ENCODE measurements around the gene HS3ST6.
A peak's percentile ranks its signal among the peaks of the same experiment; 100 is the strongest.
"Not testable (repeated sequence)": the region's sequence is repeated elsewhere in the genome, so short reads cannot be mapped to it uniquely, and the experiment has no call there.

Gene HS3ST6

DNA sequence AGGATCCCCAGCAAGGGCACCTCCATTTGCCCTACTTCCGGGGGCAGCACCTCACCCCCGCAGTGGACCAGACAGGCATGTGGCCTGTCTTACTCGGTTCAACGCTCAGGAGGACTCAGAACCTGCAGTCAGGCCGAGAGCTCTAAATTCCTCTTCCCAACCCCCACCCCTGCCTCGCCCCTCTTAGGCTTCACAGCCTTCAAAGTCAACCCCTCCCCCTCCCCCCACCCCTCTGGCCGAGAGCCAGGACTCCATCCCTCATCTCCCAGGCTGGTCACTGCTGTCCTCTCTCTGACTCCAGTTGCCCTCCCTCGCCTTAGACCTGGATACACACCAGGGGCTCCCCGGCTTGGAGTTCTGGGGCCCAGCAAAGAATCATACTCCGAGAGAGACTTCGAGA lies 8.1 kb upstream of the HS3ST6 start:
- peak; percentile 56 for DNase-seq (ENCODE audit: low read depth, low spot score)

DNA sequence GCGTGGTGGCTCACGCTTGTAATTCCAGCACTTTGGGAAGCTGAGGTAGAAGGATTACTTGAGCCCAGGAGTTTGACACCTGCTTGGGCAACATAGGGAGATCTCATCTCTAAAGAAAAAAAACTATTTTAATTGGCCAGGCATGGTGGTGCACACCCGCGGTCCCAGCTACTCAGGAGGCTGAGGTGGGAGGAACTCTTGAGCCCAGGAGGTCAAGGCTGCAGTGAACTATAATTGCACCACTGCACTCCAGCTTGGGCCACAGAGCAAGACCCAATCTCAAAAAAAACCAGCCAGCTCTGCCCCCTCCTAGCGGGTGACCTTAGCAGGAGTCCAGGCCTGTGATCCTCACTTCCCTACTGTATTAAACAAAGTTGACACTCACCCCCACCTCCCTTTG lies 5.9 kb upstream of the HS3ST6 start:
- no peak for DNase-seq (ENCODE audit: low read depth, low spot score)

DNA sequence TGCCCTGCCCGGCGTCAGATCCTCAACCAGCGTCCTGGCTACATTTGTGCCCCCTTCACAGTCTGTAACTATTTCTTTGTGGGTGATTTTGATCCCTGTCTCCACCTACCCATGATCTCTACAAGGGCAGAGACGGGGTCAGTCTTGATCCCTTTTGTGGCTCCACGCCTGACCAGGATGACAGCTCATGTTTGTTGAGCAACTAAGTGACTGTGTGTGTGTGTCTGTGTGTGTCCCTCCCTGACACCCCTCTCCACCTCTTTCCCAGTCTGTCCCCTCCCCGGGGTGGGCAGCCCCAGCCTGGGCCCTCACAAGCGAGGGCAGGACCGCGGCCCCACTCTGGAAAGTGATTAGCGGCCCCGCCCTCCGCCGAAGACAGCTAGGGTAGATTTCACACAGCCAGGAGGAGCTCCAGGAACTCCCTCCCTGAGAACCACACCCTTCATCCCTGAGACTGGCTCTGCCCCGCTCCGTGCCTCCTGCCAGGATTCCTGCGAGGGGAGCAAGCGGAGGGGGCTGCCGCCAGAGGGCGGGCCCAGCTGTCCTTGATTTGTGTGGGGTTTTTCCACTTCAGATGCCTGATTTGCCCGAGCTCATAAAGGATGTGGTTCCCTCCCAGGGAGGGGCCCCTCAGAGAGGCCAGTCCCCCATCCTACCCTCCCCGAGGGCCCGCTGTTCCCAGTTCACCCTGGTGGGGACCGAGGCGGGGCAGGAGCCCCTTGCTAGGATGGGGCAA lies 5.3 kb upstream of the HS3ST6 start:
- DNase-seq (ENCODE audit: low read depth, low spot score), result peak; percentile 88

DNA sequence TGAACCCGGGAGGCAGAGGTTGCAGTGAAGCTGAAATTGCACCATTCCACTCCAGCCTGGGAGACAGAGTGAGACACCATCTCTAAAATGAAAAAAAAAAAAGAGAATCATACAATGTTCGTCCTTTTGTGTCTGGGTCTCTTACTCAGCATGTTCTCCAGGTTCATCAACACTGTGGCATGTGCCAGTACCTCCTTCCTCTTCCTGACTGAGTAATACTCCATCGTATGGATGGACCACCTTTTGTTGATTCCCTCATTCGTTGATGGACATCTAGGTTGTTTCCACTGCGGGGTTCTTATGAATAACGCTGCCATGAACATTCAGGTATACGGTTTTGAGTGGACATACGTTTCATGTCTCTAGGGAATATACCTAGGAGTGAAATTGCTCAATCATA lies 4.1 kb upstream of the HS3ST6 start:
- no peak for DNase-seq (ENCODE audit: low read depth, low spot score)

DNA sequence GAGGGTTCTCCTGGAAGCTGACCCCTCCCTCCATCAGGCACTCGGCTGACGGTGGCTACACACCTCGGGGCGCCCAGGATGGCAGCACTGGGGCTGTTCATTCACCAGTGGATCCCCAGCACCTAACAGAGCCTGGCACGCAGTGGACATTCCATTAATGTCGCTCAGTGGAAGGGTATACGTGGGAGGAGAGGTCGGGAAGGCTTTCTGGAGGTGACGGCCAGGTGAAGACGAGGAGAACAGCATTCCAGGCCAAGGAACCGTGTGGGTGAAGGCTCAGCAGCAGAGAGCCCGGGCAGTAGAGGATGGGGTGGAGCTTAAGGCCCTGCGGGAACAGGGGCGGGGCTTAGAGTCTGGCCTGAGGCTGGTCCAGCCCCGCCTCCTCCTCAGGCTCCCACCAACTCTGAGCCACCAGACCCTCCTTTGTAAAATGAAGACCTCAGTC lies 2.5 kb upstream of the HS3ST6 start:
- peak; percentile 85 for DNase-seq (ENCODE audit: low read depth, low spot score)

DNA sequence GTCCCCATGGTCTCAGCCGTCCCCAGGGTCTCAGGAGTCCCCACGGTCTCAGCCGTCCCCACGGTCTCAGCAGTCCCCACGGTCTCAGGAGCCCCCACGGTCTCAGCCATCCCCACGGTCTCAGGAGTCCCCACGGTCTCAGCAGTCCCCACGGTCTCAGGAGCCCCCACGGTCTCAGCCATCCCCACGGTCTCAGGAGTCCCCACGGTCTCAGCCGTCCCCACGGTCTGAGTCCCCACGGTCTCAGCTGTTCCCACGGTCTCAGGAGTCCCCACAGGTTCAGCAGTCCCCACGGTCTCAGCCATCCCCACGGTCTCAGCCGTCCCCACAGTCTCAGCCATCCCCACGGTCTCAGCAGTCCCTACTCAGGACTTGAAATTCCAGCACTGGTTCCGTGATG lies 1.9 kb upstream of the HS3ST6 start:
- not testable (repeated sequence) for DNase-seq (ENCODE audit: low read depth, low spot score)

DNA sequence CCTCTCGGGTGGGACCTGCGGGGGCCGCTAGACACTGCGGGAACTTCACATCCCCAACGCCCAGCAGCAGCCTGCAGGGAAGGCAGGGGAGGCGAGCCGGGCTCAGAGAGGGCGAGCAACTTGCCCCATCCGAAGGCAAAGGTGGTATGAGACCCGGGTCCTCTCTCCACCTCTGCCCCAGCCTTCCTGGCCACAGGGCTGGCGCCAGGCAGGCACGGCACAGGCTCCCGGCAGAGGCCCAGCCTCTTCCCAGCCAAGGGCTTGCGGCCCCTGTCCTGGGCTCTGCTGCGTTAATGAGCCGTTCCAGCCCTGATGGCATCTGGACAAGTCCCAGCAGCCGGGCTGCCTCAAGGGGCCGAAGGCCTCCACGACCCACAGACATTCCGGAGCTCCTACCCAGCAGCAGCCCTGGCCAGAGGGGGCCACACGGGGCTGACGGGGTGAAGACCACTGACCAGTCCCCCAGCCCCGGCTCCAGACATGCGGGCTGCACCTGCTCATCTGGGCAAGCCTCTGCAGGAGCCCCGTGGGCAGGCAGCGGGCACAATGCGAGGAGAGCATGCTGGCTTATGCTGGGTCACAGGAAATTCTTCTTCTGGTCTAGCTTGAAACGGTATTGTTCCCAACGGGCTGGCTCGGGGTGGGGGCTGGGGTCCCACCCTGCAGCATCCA lies 1.2 kb upstream of the HS3ST6 start:
- DNase-seq (ENCODE audit: low read depth, low spot score), result peak; percentile 64

DNA sequence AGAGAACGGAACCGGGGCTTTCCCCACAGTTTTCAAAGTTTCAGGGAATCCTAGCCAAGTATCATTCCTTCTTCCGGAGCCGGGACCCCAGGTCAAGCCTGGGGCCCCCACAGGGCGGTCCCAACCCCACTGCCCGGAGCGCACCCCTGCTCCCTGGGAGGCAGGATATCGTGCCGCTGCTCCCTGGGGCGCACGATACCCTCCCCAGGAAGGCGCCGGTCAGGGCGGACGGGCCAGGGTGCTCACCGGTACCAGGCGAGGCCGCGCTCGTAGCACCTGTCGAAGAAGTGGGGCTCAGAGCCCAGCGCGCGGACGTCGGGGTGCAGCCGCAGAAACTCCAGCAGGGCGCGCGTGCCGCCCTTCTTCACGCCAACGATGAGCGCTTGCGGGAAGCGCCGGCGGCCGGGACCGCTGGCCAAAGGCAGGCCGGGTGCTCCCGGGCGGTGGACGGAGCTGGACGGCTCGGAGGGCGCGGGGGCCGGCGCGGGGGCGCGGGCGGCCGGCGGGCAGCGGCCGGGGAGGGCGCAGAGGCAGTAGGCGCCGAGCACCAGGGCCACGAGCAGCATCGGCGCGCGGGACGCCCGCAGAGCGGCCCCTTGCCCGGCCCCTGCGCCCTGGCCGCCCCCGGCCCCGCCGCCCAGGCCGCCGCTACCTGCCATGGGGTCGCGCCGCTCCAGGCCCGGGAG lies 407 bp downstream of the HS3ST6 start:
- no peak for DNase-seq (ENCODE audit: low read depth, low spot score)

DNA sequence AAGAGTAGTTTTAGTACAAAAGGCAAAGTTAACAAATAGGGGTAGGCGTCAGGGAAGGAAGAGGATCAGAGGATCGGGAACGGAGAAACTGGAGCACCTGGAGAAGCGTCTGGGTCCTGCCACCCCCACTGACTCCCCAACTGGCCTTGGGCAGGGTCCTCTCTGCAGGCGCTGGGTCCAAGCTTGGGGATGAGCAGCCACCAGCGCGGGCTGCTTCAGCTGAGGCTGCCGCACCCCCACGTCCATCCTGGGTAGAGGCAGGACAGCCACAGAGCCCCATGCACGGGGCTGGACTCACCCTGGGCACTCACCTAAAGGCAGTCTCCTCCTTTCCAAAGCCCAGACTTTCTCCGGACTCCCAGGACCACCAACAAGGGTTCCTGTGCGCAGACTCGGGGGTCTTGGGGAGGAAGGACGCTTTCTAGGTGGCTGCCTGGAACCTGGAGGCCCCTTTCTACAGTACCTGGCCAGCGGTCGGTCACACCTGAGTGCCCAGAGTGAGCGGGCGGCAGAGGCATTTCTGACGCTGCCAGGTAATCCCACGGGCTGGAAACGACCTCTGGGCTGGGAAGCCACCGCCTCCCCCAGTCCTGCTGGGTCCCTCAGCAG lies 1.1 kb downstream of the HS3ST6 start:
- DNase-seq (ENCODE audit: low read depth, low spot score), result no peak

DNA sequence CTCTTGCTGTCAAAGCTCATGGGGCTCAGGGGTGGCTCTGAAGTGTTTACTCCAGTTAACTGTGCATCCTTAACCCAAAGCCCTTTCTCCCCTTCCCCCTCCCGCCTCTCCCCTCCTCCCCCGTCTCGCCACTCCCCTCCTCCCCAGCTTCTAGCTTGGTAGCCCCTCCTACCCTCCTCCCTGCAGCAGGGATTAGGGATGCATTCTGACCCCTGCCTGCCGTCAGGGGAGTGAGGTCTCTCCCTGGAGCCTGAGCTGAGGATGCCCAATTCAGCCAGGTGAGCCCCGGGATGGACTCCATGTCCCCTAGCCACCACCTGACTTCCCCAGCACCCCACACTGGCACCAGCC lies 1.6 kb downstream of the HS3ST6 start:
- no peak for DNase-seq (ENCODE audit: low read depth, low spot score)

DNA sequence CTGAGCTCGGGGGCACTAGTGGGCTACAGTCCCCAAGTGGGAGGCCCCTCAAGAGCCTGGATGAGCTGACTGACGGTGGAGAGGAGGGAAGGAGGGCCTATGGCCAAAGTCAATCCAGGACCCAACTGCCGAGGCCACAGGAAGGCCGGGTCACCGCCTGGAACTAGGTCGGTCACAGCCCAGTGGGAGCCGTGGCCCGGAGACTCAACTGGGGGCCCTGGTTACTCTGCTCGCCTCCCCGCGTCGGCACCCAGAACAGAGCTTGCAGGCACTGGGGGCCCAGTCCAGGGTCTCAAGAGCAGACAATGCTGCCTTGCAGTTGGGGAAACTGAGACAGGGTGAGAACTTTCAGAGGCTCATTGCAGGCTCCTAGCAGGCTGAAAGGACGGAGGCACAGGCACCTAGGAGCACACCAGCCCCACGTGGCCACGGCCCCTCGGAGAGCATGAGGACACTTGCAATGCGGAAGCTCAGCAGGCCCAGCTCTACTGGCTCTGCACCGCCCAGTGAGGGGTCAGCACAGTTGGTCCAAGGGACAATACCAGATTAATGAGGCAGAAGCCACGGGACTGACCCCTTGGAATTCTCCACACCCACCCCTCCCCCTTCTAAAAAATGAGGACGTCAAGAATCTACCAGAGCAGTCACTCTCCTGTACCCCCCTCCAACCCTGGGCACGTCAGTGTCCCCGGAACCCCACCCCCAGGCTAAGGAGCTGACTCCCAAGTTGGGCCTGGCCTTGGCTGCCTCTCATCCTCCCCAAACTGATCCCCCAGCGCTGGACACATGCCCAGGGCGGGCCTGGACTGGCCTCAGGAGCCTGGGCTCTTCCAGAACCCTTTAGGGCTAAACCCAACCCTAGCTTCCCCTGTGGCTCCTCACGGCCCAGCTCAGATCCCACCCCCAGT lies 2.2 kb downstream of the HS3ST6 start:
- DNase-seq (ENCODE audit: low read depth, low spot score), result no peak

DNA sequence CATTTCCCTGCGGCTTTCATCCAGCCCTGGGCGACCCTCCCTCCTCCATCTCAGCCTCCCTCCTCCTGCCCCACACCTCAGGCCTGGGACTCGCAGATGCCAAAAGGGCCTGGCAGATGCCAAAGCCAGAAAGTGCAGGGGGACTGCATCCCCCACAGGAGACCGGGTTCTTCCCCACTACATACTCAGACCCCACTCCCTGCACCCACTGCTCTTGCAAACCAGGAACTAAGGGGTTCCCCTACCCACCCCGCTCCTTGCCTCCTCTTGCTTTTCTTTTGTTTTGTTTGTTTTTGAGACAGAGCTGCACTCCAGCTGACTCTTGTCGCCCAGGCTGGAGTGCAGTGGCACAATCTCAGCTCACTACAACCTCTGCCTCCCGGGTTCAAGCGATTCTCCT lies 3.2 kb downstream of the HS3ST6 start:
- DNase-seq (ENCODE audit: low read depth, low spot score), result no peak

DNA sequence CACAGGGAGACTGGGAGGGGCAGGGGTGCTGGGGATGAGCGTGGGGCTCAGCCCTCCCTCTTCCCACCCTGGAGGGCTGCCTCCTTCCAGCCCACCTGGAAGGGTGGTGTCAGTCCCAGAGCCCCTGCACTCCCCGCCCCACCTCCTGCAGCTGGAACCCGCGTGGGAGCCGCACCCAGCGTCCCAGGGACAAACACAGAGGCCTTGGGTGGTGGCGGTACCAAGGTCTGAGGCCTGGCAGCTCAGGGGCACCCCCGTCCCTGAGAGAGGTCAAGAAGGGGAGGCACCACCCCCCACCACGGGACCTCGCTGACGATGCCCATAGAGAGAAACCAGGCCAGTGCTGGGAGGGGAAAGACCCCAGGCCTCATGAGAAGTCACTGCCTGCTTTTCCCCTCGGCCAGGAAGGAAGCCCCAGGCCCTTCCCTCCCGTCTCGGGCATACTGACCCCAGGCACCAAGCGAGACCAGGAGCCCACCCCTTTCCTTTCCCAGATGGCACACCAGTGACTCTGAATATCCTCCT lies 4.1 kb downstream of the HS3ST6 start:
- no peak for DNase-seq (ENCODE audit: low read depth, low spot score)

DNA sequence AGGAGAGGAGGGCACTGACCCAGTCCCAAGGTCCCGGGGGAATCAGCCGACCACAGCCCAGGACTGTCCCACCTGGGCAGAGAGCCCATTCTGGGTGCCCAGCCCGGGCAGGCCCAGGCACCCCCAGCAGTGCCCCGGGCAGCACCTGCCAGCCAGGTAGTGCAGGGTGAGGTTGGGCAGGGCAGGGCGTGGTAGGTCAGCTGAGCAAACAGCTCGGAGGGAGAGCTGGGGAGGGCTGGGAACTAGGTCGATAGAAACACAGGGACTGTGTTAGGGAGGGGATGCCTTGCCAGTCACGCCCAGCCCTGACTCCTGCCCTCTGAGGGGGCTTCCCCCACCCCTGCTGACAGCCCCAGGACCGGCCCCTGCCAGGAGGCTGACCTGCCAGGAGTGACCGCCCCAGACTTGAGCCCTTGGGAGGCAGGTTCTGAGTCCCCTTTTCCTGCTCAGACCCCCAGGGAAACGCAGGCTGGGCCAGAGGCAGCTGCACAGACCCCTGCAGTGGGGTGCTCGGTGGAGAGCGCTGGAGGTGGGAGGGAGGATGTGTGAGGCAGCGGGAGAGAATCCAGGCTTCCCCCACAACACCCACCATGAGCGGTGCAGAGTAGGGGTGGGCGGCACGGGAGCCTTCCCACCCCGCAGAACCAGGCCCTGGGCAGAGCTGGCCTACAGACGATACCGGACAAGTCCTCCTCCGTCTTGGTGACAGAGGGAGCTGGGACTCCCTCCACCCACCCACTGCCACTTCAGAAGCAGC lies 4.7 kb downstream of the HS3ST6 start:
- DNase-seq (ENCODE audit: low read depth, low spot score), result no peak

DNA sequence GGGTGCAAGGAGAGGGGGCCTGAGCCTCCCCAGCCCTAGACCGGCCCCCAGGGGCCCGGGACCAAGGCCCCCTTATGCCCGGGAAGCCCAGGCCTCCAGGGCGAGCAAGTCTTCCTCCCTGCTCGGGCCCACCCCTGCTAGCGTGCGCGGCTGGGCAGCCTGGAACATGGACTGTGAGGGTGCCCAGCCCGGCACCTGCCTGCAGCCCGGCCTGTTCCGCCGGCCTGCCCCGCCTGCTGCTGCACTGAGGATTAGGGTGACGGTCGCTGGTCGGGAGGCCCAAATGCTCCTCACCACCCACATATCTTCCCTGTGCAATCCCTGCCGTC lies 6.0 kb downstream of the HS3ST6 start:
- DNase-seq (ENCODE audit: low read depth, low spot score), result no peak

DNA sequence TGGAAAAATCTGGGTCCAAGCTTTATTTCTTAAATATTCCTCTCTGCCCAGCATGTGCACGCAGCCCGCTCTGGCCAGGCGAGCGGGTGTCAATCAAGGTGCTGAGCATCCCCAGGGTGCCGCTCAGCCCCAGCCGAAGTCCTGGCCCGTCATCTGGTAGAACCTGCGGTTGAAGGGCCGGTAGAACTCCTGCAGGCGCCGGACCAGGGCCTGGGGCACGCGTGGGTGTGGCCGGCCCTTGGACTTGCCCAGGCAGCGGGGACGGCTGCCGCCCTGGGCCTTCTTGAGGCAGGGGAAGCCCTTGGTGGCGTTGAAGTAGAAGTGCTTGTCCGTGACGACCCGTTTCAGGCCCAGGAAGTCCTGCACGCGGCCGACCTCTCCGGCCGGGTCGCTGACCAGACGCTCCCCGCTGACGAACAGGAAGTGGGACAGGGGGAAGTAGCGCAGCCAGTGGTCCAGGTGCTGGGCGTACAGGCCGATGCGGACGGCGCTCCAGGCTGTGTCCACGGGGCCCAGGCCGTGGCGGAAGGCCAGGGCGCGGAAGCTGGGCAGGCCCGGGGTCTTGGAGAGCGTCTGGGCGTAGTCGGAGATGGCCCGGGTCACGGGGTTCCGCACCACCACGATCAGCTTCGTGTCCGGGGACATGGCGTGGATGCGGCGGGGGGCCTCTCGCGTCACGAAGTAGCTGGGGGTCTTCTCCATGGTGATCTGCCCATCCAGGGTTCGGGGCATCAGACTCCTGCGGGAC lies 6.6 kb downstream of the HS3ST6 start:
- DNase-seq (ENCODE audit: low read depth, low spot score), result no peak

DNA sequence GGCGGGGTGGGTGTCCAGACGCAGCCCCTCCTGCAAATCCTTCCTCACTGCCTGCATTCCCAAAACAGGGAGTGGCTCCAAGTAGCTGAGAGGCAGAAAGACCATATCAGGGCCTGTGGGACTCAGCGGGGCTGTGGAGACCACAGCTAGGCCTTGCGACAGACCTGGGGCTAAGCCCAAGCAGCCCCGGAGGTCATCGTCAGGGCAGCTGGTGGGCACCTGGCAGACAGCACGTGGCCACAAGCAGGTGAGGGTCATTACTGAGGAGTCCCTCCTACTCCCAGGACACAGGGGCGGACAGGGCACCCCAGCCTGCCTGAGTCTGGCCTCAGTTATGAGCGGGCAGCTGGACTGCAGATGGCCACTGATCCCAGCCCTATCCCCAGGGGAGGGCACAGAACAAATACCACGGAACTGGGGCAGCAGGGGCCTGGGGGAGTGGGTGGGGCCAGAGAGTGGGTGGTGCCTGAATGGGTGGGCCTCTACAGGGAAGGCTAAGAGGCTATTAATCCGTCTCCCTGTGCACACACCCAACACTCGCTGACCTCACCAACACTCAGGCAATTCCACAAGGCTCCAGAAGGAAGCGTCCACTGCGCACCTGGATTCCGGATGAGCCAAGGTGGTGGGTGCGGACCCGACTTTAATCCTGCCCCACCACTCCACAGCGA lies 8.5 kb downstream of the HS3ST6 start:
- DNase-seq (ENCODE audit: low read depth, low spot score), result no peak

DNA sequence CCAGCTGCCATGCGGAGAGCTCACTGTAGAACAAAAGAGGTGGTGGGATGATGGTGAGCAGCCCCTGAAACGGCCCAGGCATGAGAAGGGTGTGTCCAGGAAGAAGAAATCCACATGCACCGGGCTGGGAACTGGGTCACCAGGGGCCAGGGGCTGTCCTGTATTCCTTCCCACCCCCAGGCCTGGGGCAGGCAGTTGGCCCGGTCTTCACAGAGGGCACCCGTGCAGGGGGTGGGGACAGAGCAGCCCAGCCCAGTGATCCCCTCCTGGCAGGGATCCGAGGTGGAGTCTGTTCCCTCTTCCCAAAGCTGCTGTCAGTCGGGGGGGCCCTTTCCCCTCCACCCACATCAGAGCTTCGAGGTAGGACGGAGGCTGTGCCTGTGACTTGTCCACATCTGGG lies 9.2 kb downstream of the HS3ST6 start:
- DNase-seq (ENCODE audit: low read depth, low spot score), result no peak

DNA sequence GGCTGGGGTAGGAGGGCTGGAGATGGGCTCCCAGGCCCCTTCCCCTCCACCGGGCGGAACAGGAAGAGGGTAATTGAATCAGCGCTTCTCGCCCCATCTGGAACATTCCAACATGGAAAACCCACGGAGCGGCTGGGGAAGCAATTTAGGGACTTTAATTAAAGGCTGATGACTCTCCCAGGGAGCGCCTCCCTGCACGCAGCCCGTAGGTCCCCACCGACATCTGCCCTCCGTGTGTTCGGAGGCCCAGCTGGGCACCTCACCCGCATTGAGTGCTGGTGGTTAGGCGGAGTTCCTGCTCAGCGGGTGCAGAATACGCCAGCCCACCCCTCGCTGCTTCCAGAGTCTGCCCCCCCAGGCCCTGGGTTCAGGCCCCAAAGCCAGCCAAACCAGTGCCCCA lies 10.0 kb downstream of the HS3ST6 start:
- no peak for DNase-seq (ENCODE audit: low read depth, low spot score)
